GM19025 (cell line): Measurements from ENCODE around the gene SKIC8.

Experiments
- ATAC-seq: cut with Tn5 transposase; IDR thresholded peaks from one replicate; pipeline ENCODE4 v1.9.1; 2021; ENCODE audit warnings: mild to moderate bottlenecking, low read depth, moderate library complexity; ENCODE audit not compliant: unreplicated experiment

SKIC8 gene

GRCh38 chr15:78299101-78299930 lies at the start of gene SKIC8:
Gene SKIC8 (minus strand): TSS chr15:78299609. CDS start chr15:78295686, 3,923 bp downstream.
- peak; percentile 93 for ATAC-seq

DNA sequence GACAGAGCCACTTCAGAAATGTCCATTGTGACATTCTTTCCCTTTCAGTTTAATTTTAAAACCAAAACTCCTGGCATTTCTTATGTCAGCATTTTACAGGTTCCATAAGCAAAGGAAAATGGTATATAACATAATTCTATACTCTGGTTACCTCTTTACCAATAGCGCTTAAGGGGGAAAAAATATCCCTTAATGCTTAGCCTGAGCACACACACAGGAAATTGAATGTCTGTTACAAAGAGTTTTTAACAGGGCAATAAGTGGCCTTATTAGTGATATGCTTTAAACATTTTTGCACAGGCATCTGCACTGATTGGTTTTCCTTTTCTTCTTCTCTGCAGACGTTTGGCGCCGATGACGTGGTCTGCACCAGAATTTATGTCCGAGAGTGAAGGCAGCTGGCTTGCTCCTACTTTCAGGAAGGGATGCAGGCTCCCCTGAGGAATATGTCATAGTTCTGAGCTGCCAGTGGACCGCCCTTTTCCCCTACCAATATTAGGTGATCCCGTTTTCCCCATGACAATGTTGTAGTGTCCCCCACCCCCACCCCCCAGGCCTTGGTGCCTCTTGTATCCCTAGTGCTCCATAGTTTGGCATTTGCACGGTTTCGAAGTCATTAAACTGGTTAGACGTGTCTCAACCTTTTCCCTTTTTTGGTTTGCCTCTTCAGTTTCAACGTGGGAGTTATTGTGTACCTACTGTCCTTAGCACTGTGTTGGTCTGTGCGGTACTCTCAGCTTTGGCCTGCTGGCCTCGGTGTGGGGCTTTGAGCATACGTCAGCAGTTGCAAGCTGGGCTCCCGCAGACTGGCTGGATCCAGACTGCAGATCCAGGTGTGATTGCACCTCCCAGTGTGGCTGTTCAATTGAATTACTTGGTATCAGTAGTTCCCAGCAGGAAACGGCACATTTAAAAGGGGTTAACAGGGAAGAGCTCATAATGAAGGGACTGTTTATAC lies 48.5 kb upstream of the SKIC8 start:
- ATAC-seq: no peak

DNA sequence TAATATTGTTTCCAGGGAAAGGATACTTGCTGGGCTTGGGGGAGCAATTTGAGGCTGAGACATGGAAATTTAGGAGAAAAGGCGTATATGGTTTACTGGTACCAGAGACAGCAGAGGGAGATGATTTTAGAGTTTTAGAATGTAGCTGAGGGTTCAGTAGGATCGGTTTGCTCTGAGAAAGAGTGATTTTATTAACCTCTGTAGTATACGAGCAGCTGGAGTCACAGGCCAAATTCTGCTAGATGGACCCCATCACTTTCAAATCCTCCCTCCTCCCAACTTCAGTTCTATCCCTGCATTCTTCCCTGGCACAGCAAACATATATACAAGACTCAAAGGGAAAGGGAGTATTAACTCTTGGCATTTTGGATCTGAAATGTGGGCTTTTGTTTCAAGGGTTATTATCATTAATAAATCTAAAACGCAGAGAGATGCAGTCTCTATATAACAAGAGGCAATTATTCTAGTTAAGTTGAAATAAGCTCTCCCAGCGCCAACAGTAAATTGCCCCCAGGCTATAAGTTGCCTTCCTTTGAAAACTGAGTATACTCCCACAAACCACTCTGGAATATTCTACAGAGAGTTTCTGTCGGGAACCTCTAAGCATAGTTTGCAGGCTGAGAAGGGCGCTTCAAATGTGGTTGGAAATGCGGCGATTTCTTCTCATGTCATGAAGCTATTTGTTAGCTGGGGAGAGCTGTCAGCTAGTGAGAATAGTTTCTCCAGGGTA lies 46.2 kb upstream of the SKIC8 start:
- no peak for ATAC-seq

DNA sequence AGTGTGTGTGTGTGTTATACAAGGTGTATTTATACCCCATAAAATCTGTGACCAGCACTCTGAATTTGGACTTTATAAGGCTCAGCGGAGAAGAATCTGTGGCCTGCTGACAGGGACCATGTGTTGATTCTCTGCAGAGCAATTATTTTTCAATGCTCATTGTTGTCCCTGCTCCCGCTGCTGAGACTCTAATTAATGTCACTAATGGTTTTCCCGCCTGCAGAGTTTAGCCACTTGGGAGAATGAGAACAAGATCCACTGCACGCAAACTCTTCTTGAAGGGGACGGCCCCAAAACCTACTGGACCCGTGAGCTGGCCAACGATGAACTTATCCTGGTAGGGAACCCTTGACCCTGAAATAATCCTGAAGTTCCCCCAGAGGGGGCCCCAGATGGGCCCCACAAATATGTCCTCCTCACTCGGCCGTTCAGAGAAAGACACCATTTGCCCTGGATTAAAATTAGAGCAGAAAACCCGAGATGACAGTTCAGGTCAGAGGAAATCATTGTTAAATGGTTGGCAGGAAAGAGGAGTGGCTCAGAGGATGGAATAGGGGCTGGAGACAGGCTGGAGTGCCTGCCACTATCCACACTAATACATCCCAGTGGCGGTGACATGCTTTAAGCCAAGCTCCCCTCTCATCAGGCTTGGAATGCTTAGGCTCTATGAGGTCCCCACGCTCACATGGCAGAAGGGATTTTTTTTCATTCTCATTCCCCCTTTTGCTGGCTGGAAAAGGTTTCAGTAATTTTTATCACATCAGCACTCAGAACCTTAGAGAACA lies 44.1 kb upstream of the SKIC8 start:
- ATAC-seq: no peak

- ATAC-seq: no peak
Measured at GRCh38 chr15:78342021-78342420, 42.6 kb upstream of the SKIC8 start.

DNA sequence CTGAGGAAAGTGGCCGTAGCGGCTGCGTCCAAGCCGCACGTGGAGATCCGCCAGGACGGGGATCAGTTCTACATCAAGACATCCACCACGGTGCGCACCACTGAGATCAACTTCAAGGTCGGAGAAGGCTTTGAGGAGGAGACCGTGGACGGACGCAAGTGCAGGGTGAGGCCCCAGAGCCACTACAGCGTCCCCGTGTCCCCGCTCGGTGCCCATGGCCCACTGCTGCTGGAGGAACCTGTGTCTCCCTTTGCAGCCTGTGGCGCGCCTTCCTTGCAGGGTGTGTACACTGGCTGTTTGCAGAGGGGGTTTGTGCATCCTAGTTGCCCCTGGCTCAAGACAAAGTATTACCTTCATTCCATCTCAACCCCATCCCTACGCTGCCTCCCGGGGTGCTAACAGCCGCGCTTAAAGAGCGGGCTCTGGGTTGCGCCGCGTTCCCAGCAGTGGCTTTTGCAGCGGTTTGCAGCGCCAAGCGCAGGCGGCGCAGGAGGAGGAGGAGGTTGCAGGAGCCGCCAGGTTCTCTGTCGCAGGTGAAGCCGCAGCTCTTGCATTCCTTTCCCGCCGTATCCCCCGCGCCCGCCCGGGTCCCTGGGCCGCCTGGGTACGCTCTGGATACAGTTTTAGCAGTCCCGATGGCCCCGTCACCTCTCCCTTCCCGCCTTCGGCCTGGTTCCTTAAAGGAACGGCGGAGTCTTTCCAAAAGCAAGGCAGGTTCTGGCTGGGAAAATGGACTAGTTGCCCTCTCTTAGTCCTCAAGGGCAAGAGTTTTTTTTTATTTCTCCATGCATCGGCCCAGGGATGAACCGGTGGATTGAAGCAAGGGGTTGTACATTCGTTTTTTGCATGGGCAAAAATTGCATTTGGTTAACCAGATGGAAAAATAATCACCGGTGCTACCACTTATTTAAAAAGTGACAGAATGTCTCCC lies 41.9 kb upstream of the SKIC8 start:
- no peak for ATAC-seq

GRCh38 chr15:78340231-78341056 lies 41.0 kb upstream of the SKIC8 start, which contains the start of gene CRABP1:
Gene CRABP1 (plus strand): TSS chr15:78340353. CDS start chr15:78340429, 76 bp downstream.
- ATAC-seq: no peak

DNA sequence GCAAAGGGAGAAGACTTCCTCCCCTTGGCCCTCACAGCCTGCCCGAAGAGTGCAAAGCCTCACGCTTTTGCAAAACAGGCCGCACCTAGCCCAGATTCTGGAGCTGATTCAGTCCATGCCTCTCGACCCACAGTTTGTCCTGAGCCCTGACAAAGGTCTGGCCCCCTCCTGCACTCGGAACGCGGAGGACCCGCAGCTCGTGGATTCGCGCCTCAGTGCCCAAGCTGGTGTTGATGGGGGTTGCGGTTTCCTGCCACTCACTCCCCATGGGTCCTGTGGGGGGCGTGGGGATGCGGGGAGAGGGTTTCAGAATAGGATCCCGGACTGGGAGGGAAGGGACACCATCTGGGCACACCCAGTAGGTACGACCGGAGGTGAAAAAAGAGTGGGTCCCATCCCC lies 40.1 kb upstream of the SKIC8 start:
- no peak for ATAC-seq

GRCh38 chr15:78338781-78339180 lies 39.4 kb upstream of the SKIC8 start:
- no peak for ATAC-seq

- ATAC-seq: no peak
Measured at GRCh38 chr15:78335985-78336384, 36.6 kb upstream of the SKIC8 start.

DNA sequence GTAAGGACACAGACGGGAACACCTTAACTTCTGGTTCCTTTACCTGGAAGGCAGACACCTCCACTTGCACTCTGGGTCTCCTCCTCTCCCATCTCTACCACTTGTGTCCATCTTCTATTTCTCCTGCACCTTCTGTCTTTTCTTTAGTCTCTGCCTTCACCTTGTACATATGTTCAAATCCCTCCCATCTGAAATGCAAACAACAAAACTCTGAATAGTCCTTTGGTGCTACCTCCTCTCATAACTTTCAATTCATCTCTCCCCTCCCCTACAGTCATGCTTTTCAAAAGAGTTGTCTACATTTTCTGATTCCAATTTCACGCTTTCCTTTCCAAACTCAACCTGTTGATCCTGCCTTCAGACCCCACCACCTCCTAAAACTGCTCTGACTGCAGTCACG lies 35.4 kb upstream of the SKIC8 start:
- no peak for ATAC-seq

DNA sequence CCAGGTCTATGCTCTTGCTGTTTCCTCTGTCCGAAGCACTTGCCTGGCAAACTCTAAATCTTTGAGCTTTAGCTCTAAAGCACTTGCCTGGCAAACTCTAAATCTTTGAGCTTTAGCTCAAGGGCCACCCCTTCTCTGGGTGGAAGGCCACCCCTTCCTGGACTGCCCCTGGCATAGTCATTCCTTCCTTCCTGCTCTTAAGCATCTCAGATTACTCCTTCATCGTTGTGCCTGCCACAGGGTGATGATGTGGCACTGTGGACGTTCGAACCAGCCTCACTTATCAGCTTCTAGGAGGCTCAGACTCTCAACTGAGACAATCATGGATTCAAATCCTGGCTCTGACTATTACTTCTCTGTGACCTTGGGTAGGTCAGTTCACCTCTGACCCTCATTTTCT lies 30.2 kb upstream of the SKIC8 start:
- no peak for ATAC-seq

GRCh38 chr15:78327466-78327865 lies 28.1 kb upstream of the SKIC8 start:
- no peak for ATAC-seq

DNA sequence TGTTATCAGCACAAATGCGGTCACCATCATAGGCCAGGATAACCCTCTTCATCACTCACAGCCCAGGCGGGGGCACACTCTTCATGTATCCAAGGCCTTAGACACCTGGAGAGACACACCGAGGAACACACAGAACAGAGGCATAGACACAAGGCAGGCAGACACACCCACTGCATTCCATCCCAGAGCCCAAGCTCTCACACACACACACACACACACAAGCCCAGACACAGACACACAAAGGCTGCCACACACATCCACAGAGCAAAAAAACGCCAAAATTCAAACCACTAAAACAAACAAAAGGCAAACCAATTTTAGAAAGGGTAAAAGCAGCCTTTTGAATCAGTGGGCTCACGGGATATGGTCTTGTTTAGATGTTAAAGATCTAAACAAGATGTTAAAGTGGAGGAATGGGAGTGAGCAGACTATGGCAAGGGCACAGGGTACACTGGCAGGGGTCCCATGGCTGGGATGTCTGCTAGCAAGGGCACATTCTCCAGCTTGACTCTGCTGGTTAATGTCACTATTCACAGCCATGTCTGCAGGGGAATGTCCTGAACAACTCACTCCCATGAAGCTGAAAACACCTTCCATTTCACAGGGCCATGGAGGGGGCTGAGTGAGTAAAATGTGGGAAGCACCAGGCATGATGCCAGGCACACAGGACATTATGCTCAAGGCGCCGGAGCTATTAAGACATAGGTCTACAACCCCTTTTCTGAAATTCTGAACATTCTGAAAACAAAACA lies 25.9 kb upstream of the SKIC8 start:
- ATAC-seq: no peak

DNA sequence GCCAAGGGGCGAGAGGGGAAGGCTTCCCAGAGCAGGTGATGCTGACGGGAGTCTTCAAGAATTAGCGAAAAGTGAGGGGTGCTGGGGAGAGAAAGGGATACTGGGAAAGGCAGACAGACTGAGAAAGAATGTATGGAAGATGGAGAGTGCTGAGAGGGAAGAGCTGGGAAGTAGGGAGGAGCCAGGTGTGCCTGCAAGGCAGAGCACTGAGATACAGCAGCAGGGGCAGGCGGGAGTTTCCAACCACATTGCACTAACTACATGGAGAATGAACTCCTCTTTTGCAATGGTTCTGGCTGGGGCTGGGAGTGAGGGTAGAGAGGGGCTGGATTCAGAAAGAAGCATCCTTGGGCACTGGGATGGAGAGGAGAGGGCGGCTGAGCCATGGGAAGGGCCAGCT lies 24.7 kb upstream of the SKIC8 start:
- no peak for ATAC-seq

GRCh38 chr15:78323693-78324092 lies 24.3 kb upstream of the SKIC8 start:
- no peak for ATAC-seq
